ENCODE measurements around the gene SLITRK3.
"Not testable (repeated sequence)": the region's sequence is repeated elsewhere in the genome, so short reads cannot be mapped to it uniquely, and the experiment has no call there.

SLITRK3 gene

GRCh38 chr3:165192610-165193192 is 3.5 kb downstream of the SLITRK3 start:
- DNase-seq (ENCODE audit: low spot score), result no peak

- no peak for DNase-seq (ENCODE audit: low spot score)
Observed at GRCh38 chr3:165191491-165191890, 4.7 kb downstream of the SLITRK3 start.

GRCh38 chr3:165188452-165188851 is 7.7 kb downstream of the SLITRK3 start:
- DNase-seq (ENCODE audit: low spot score), result no peak

DNA sequence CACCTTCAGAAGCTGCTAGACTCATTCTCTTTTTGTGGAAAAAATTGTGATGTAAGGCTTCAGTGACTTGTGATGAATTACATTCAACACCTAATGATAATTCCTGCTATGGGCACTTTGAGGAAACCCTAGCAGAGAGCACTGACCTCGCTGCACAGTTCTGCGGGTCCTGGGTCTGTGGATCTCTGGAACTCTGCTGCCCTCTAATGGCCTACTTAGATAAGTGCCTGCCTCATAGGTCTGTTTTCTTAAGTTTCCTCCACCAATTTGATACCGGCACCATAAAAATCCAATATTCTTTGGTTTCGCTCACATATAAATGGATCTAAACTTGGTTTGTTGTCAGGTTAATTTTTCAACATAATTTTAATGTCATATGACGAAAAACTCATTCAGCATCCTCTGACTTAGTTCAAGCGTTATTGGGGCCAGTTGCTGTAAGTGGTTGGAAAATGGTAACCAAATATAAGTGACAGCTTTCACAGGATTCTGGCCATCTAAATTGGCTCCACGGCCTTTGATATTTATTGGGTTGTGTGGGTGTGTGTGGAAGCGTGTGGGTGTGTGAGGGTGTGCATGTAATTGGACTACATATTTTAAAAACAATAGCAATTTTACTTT is 10.4 kb downstream of the SLITRK3 start:
- DNase-seq (ENCODE audit: low spot score), result peak; percentile 6

- DNase-seq (ENCODE audit: low spot score), result no peak
Observed at GRCh38 chr3:165181556-165181955, 14.6 kb downstream of the SLITRK3 start.

DNA sequence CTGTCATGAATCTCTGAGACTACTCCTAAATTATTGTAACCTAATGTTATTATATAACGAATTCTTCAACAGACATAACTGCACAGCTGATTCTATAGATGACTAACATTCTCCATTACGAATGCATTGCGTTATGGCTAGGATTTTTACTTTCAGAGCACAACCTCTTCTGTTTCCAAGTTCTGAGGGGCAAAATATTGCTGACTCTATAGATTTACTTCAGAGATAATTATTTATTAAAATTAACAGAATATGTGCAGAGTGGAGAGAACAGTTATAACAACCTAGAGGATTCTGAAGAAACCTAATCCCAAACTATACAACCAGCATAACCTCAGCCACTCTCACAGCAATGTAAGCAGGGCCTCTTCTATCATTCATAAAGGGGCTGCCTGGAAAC is 25.9 kb downstream of the SLITRK3 start:
- DNase-seq (ENCODE audit: low spot score), result no peak

DNA sequence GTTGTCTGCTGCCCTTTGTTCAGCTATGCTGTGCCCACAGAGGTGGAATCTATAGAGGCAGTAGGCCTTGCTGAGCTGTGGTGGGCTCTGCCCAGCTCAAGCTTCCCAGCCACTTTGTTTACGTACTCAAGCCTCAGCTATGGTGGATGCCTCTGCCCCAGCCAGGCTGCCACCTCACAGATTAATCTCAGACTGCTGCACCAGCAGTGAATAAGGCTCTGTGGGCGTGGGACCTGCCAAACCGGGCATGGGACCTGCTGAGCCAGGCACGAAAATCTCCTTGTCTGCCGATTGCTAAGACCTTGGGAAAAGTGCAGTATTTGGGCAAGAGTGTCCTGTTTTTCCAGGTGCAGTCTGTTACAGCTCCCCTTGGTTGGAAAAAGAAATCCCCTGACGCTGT is 26.8 kb downstream of the SLITRK3 start:
- no peak for DNase-seq (ENCODE audit: low spot score)

DNA sequence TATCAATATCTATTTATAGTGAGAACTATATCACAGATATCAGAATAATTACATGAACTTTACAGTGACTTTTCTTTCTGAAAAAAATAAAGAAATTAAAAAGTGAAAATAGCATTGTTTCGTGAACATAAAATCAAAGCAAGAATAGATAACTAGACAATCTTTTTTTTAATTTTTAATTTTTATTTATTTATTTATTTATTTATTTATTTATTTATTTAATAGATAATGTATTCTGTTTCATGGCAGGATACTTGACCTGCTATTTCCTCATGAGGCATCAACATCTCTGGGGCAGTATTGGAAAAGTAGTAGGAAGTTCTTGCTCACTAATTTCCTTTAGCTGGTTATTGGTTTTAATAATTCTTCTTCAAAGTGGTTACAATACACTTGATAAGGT is 33.3 kb downstream of the SLITRK3 start:
- DNase-seq (ENCODE audit: low spot score), result no peak

GRCh38 chr3:165159760-165160421 is 36.3 kb downstream of the SLITRK3 start:
- no peak for DNase-seq (ENCODE audit: low spot score)

DNA sequence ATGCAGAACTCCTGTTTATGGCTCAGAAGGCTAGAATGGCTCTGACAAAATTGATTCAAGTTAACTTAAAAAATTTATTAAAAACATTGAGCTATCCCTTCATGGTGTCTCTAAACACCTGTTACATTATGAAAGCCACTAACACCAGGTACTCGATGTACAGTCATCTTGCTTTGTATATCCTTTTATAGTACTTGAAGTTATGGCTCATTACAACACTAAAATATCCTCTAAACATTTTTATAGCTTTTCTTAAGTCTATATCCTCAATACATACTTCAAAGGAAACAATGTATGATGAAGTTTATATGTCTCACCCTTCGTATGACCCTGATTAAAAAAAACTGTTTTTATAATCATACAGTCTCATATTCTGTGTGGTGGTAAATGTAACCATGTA is 38.2 kb downstream of the SLITRK3 start:
- DNase-seq (ENCODE audit: low spot score), result no peak

DNA sequence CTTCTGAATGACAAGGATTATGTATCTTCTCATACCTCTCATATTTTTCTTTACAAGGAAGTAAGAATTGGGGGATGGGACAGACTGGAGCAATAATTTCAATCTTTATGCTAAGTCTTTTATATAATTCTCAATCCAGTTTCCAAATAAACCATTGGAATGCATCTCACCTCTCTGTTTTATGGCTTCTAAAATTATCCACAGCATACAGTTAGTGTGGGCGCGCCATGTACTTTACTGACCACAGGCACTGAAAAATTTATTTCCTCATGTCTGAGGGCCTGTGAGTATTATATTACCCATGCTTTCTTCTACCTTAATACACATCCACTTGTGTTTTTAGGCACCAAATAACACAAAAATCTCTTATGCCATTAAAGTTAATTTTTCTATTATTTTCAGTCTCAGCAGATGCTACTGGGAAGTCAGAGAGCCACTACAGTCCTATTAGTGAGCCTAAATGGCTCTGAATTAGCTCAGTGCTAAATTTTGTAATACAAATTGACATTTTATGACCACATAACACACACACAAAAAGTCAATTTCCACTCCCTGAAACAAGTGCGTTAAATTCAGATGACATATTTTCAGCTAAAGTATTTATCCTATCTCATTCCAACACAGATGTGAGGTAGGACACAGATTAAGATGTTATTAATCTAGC is 39.3 kb downstream of the SLITRK3 start:
- DNase-seq (ENCODE audit: low spot score), result no peak

GRCh38 chr3:165148876-165149441 is 47.2 kb downstream of the SLITRK3 start:
- no peak for DNase-seq (ENCODE audit: low spot score)

- DNase-seq (ENCODE audit: low spot score), result no peak
Observed at GRCh38 chr3:165144271-165144670, 51.9 kb downstream of the SLITRK3 start.

- DNase-seq (ENCODE audit: low spot score), result not testable (repeated sequence)
Observed at GRCh38 chr3:165139918-165140317, 56.3 kb downstream of the SLITRK3 start.
